Measurements from ENCODE around the gene LDLRAP1. TPM values are rescaled to one million over a fixed set of nuclear protein-coding genes. Genes with fewer than 3 reads are reported as not detected.

Gene LDLRAP1
- total and polyA plus RNA-seq, 2 donors (not counting 3 experiments of a cell fraction or from before 2014, with no cell fraction given): 23.1 to 24.7 TPM

DNA sequence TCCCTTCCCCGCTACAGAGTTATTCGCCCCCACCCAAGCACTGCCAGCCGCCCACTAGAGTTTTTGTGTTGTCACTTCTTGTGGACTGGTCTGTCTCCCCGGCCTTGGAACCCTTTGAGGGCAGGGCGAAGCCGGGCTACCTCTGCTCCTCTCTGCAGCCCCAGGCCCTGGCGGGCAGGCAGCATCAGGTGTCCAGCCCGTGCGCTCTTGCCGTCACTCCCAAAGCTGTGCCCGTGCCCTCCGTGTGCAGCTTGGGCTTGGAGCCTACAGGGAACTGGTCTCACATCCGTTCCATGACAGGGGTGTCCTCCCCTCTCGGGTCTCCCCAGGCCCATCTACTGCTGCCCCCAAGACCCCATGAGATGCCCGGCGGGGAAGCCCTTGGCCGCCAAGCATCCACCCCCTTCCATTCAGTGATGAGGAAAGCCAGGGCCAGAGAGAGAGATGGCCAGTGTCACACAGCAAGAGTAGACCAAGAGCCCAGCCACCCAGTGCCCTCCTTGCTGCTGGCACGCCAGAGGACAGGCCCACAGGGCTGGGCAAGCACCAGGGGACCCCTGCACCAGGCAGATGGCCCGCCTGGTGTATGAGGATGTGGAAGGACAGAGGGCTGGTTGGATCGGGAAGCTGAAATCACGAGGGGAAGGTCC, 15.3 kb upstream of the LDLRAP1 start:
- DNase-seq (ENCODE audit: low read depth, low spot score) (no peak), FAIRE-seq (no peak)
- intact Hi-C loops (cut with micrococcal nuclease): no loop called here
- Histone ChIP-seq H4K20me1 (replicated peaks; ENCODE audit: control insufficient read depth, extremely low read depth, insufficient read depth, low read length) (no peaks in the 10 kb centered on the region), H2AFZ (ENCODE audit: low read depth, low read length) (no peak overlapping the region), H3K27ac (ENCODE audit: insufficient read depth, low read depth, low read length) (no peak overlapping the region), H3K9me3 (replicated peaks; ENCODE audit: control insufficient read depth, insufficient read depth, low read length) (no peaks in the 10 kb centered on the region), H3K79me2 (ENCODE audit: control insufficient read depth, insufficient read depth, low read length) (no peaks in the 10 kb centered on the region), H3K9me1 (replicated peaks; ENCODE audit: control insufficient read depth, extremely low read depth, insufficient read depth, low read length) (no peaks in the 10 kb centered on the region), H3K4me1 (ENCODE audit: control insufficient read depth, extremely low read depth, insufficient read depth, low read length) (peaks cover 11% of the 10 kb centered on the region), H3K27me3 (ENCODE audit: control insufficient read depth in 2 of 2, insufficient read depth in 2 of 2, low read length in 2 of 2) (peaks cover 0 to 2% of the 10 kb centered on the region in 2 experiments), H3K4me2 (ENCODE audit: insufficient read depth, low read length) (no peak overlapping the region), H3K36me3 (ENCODE audit: control insufficient read depth in 2 of 2, extremely low read depth in 1 of 2, insufficient read depth in 2 of 2, low read length in 2 of 2) (no peaks in the 10 kb centered on the region), H3K4me3 (replicated peaks in 1 of 3; ENCODE audit: insufficient read depth in 1 of 3, low read depth in 1 of 3, low read length in 3 of 3) (no peak overlapping the region), H3K9ac (replicated peaks; ENCODE audit: extremely low read depth, insufficient read depth, low read length) (no peak overlapping the region)
- BruUV-seq (replicated peaks): no TSS peak
- dilution Hi-C loops (cut with MboI; ENCODE audit: extremely low pct_ligation_motif_present, low sequenced_read_pairs): no loop called here
- no peak for TF ChIP-seq POLR2A (IDR thresholded peaks at IDR 0.05; ENCODE audit: low read depth, low read length)
- ChIA-PET CTCF (interaction anchor here (1.0 kb wide), 1 partner anchor 44 kb away, joined by 7 read pairs; no protein-coding TSS in a partner anchor), POLR2A (interaction anchor here (0.5 kb wide), 1 partner anchor 643 kb away, joined by 4 read pairs; no protein-coding TSS in a partner anchor)

DNA sequence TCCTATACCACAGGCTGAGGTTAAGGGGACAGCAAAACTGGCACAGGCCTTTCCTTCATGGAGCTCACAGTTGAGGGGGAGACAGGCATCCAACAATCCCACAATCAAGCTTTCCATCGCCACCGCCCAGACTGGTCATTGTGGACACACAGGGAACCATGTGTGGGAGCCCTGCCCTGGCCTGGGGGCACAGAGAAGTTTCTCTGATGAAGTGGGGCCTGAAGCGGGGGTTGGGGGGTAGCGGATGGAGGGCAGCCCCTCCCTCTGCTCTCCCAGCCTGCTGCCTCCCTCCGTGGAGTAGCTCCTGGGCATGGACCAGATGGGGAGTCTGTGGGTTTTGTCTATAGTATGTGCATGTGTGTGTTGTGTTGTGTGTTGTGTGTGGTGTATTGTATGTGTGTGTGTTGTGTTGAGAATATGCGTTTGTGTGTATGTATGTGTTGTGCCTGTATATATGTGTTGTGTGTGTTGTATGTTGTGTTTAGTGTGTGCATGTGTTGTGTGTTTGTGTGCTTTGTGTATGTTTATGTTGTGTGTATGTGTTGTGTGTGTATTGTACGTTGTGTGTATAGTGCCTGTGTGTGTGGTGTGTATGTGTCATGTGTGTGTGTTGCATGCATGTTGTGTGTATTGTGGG, 14.4 kb upstream of the LDLRAP1 start:
- dilution Hi-C loops (cut with MboI; ENCODE audit: extremely low pct_ligation_motif_present, low sequenced_read_pairs): no loop called here
- Histone ChIP-seq H3K4me2 (ENCODE audit: insufficient read depth, low read length) (no peak overlapping the region), H3K79me2 (ENCODE audit: control insufficient read depth, insufficient read depth, low read length) (no peaks in the 10 kb centered on the region), H2AFZ (ENCODE audit: low read depth, low read length) (no peak overlapping the region), H3K27ac (ENCODE audit: insufficient read depth, low read depth, low read length) (no peak overlapping the region), H3K27me3 (ENCODE audit: control insufficient read depth in 2 of 2, insufficient read depth in 2 of 2, low read length in 2 of 2) (peaks cover 0 to 2% of the 10 kb centered on the region in 2 experiments), H3K4me1 (ENCODE audit: control insufficient read depth, extremely low read depth, insufficient read depth, low read length) (peaks cover 11% of the 10 kb centered on the region), H3K9me3 (replicated peaks; ENCODE audit: control insufficient read depth, insufficient read depth, low read length) (no peaks in the 10 kb centered on the region), H3K36me3 (ENCODE audit: control insufficient read depth in 2 of 2, extremely low read depth in 1 of 2, insufficient read depth in 2 of 2, low read length in 2 of 2) (no peaks in the 10 kb centered on the region), H3K9ac (replicated peaks; ENCODE audit: extremely low read depth, insufficient read depth, low read length) (no peak overlapping the region), H3K4me3 (replicated peaks in 1 of 3; ENCODE audit: insufficient read depth in 1 of 3, low read depth in 1 of 3, low read length in 3 of 3) (no peak overlapping the region), H4K20me1 (replicated peaks; ENCODE audit: control insufficient read depth, extremely low read depth, insufficient read depth, low read length) (no peaks in the 10 kb centered on the region), H3K9me1 (replicated peaks; ENCODE audit: control insufficient read depth, extremely low read depth, insufficient read depth, low read length) (no peaks in the 10 kb centered on the region)
- FAIRE-seq (no peak), DNase-seq (ENCODE audit: low read depth, low spot score) (no peak)
- CTCF ChIA-PET: interaction anchor here (1.0 kb wide), 1 partner anchor 44 kb away, joined by 7 read pairs; no protein-coding TSS in a partner anchor
- no TSS peak for BruUV-seq (replicated peaks)
- intact Hi-C loops (cut with micrococcal nuclease): no loop called here
- no peak for TF ChIP-seq FOS (IDR thresholded peaks at IDR 0.05; ENCODE audit: borderline replicate concordance, insufficient read depth, low read length)
- POLR2A ChIA-PET: interaction anchor here (0.5 kb wide), 1 partner anchor 644 kb away, joined by 4 read pairs; no protein-coding TSS in a partner anchor

Data from endothelial cell of umbilical vein (primary cell).